K562 treated with DMSO at 1 percent for 24 hours (cell line): ENCODE results near the gene CLEC9A. TPM values are rescaled to one million over a fixed set of nuclear protein-coding genes. Genes with fewer than 3 reads are reported as not detected.

Experiments used
- total RNA-seq: library from RNA; unstranded; fragments of 300-600 nt; gene quantifications from 2 replicates; pipeline ENCODE4 v1.2.3, GENCODE V29; 2022; ENCODE audit warnings: low read depth; ENCODE audit not compliant: insufficient read depth

The CLEC9A gene
- total RNA-seq = not detected in 2 replicates

GRCh38 chr12:10030446-10030845, at the start of gene CLEC9A:
Gene CLEC9A (plus strand): TSS chr12:10030682. CDS start chr12:10052688, 22,006 bp downstream.

GRCh38 chr12:9999016-9999415, 31.5 kb upstream of the CLEC9A start, which contains the start of gene CLEC1B:
Gene CLEC1B (minus strand): TSS chr12:9999121. CDS start chr12:9999100, 21 bp downstream.

GRCh38 chr12:10098791-10099190, 68.3 kb downstream of the CLEC9A start, which contains the start of gene CLEC1A:
Gene CLEC1A (minus strand): TSS chr12:10098985. CDS start chr12:10098922, 63 bp downstream.

Other genes with a start within 250 kb of the CLEC9A start
- gene KLRF1, start 203.2 kb upstream of the CLEC9A start, total RNA-seq = 0.56 and 2.2 TPM in 2 replicates
- 0.66 and 1.2 TPM in 2 replicates for gene CLEC2B, start 161.3 kb upstream of the CLEC9A start, total RNA-seq
- not detected in 2 replicates for gene KLRF2, start 149.2 kb upstream of the CLEC9A start, total RNA-seq
- not detected in 2 replicates for gene CLEC2A, start 98.3 kb upstream of the CLEC9A start, total RNA-seq
- gene CLEC12A, start 59.3 kb upstream of the CLEC9A start, total RNA-seq = not detected in 2 replicates
- not detected in 2 replicates for gene CLEC1B, start 31.6 kb upstream of the CLEC9A start, total RNA-seq
- not detected in 2 replicates for gene CLEC12B, start 20.1 kb upstream of the CLEC9A start, total RNA-seq
- gene CLEC1A, start 68.3 kb downstream of the CLEC9A start, total RNA-seq = not detected in 2 replicates
- gene CLEC7A, start 99.5 kb downstream of the CLEC9A start, total RNA-seq = not detected in 2 replicates
- gene OLR1, start 141.4 kb downstream of the CLEC9A start, total RNA-seq = not detected in 2 replicates
- not detected in 2 replicates for gene TMEM52B, start 148.3 kb downstream of the CLEC9A start, total RNA-seq
- gene GABARAPL1, start 182.2 kb downstream of the CLEC9A start, total RNA-seq = 25.1 and 29.1 TPM in 2 replicates